ENCODE measurements around the gene FAM221A.

GRCh38 chr7:23685731-23686130 lies 5.7 kb downstream of the FAM221A start:
- TF ChIP-seq CTCF (IDR thresholded peaks at IDR 0.05; ENCODE audit: insufficient read depth, low read length, poor library complexity, severe bottlenecking) = no peak
- TF ChIP-seq EZH2phosphoT487 (conservative IDR thresholded peaks at IDR 0.05; ENCODE audit: low read length) = no peak
